Endothelial cell of umbilical vein (primary cell): ENCODE results near the gene DDX49. TPM values are rescaled to one million over a fixed set of nuclear protein-coding genes. Genes with fewer than 3 reads are reported as not detected.

Experiments used
- BruUV-seq: library from RNA; stranded (reverse); fragments of 400-500 nt; replicated peaks from 2 replicates; lab custom pipeline; 2021; lab: Mats Ljungman, UMichigan
- CTCF ChIA-PET: fragments of 300-600, 350-600 bp; sonication (Branson Sonifier 250); formaldehyde crosslinking; loops from one replicate; lab custom pipeline; 2021; ENCODE audit warnings: antibody characterized with exemption, inconsistent platforms; lab: Charles Lee
- POLR2A ChIA-PET: fragments of 300-600, 350-600 bp; sonication (Branson Sonifier 250); formaldehyde crosslinking; loops from one replicate; lab custom pipeline; 2021; ENCODE audit warnings: antibody characterized with exemption, inconsistent platforms; lab: Charles Lee
- DNase-seq: peaks from one replicate; pipeline ENCODE4 v3.0.0-alpha.2; 2011; ENCODE audit warnings: low read depth, low spot score
- FAIRE-seq: peaks from 2 replicates; lab custom pipeline; 2011; peaks lifted over from hg19 to GRCh38; lab: Jason Lieb, UNC
- H2AFZ ChIP-seq: 2 replicates; pipeline ENCODE4 v1.6.0; 2012; ENCODE audit warnings: low read depth, low read length, control low read depth, inconsistent platforms
- H3K27ac ChIP-seq: 2 replicates; pipeline ENCODE4 v1.5.1; 2011; ENCODE audit warnings: low read depth, mild to moderate bottlenecking, control low read depth, low read length, moderate library complexity; ENCODE audit not compliant: insufficient read depth
- H3K27me3 ChIP-seq, 2 experiments: 2 replicates each; pipeline versions ENCODE4 v1.6.0 to v1.6.1; 2011; ENCODE audit warnings: low read length in 2 of 2, mixed read lengths in 1 of 2; ENCODE audit not compliant: control insufficient read depth in 2 of 2, insufficient read depth in 2 of 2
- H3K36me3 ChIP-seq, 2 experiments: 2 replicates in 1 of 2; 3 replicates in 1 of 2; pipeline ENCODE4 v1.5.1; 2011; ENCODE audit warnings: low read length in 2 of 2, mild to moderate bottlenecking in 1 of 2, moderate library complexity in 1 of 2; ENCODE audit not compliant: control insufficient read depth in 2 of 2, insufficient read depth in 2 of 2; ENCODE audit errors: extremely low read depth in 1 of 2
- H3K4me1 ChIP-seq: 3 replicates; pipeline ENCODE4 v1.5.1; 2011; ENCODE audit warnings: mild to moderate bottlenecking, low read length; ENCODE audit not compliant: control insufficient read depth, insufficient read depth; ENCODE audit errors: extremely low read depth
- H3K4me2 ChIP-seq: 2 replicates; pipeline ENCODE4 v1.6.1; 2011; ENCODE audit warnings: low read length, control low read depth, mixed read lengths; ENCODE audit not compliant: insufficient read depth
- H3K4me3 ChIP-seq, 3 experiments: fragments of 200-600 bp in 1 of 3; sonication (generic), shearing (Covaris generic) in 1 of 3; replicated peaks in 1 of 3; 2 replicates each; pipeline ENCODE4 v1.5.1; 2011 to 2016; ENCODE audit warnings: control low read depth in 3 of 3, low read length in 3 of 3, mild to moderate bottlenecking in 2 of 3, inconsistent platforms in 1 of 3, low read depth in 1 of 3, moderate library complexity in 1 of 3; ENCODE audit not compliant: insufficient read depth in 1 of 3
- H3K79me2 ChIP-seq: 2 replicates; pipeline ENCODE4 v1.6.0; 2012; ENCODE audit warnings: low read length, inconsistent platforms; ENCODE audit not compliant: control insufficient read depth, insufficient read depth
- H3K9ac ChIP-seq: replicated peaks from 2 replicates; pipeline ENCODE3; 2011; ENCODE audit warnings: low read length, control low read depth; ENCODE audit not compliant: insufficient read depth; ENCODE audit errors: extremely low read depth
- H3K9me1 ChIP-seq: replicated peaks from 3 replicates; pipeline ENCODE4 v1.6.0; 2011; ENCODE audit warnings: mild to moderate bottlenecking, low read length; ENCODE audit not compliant: control insufficient read depth, insufficient read depth; ENCODE audit errors: extremely low read depth
- H3K9me3 ChIP-seq: replicated peaks from 2 replicates; pipeline ENCODE4 v1.5.1; 2012; ENCODE audit warnings: low read length, inconsistent platforms; ENCODE audit not compliant: control insufficient read depth, insufficient read depth
- H4K20me1 ChIP-seq: replicated peaks from 2 replicates; pipeline ENCODE3; 2011; ENCODE audit warnings: mild to moderate bottlenecking, low read length; ENCODE audit not compliant: control insufficient read depth, insufficient read depth; ENCODE audit errors: extremely low read depth
- EZH2 ChIP-seq: IDR thresholded peaks from 2 replicates; pipeline ENCODE4 v1.6.1; 2012; ENCODE audit warnings: borderline replicate concordance, low read depth, mild to moderate bottlenecking, moderate library complexity, low read length, inconsistent platforms; ENCODE audit not compliant: severe bottlenecking
- FOS ChIP-seq: IDR thresholded peaks from 2 replicates; pipeline ENCODE4 v1.6.1; 2011; ENCODE audit warnings: mild to moderate bottlenecking, low read length, moderate library complexity, borderline replicate concordance; ENCODE audit not compliant: insufficient read depth
- GATA2 ChIP-seq: IDR thresholded peaks from 2 replicates; pipeline ENCODE4 v1.7.0; 2011; ENCODE audit warnings: low read depth, mild to moderate bottlenecking, moderate library complexity, mixed read lengths, low read length; ENCODE audit not compliant: insufficient read length, insufficient read depth
- JUN ChIP-seq: IDR thresholded peaks from 2 replicates; pipeline ENCODE4 v1.6.1; 2011; ENCODE audit warnings: borderline replicate concordance, low read depth; ENCODE audit not compliant: insufficient read length, insufficient read depth
- MYC ChIP-seq: IDR thresholded peaks from one replicate; pipeline ENCODE4 v1.6.1; 2011; ENCODE audit warnings: mild to moderate bottlenecking, low read depth, low read length
- POLR2A ChIP-seq: IDR thresholded peaks from 2 replicates; pipeline ENCODE4 v1.6.1; 2012; ENCODE audit warnings: low read depth, mild to moderate bottlenecking, control low read depth, low read length
- POLR2AphosphoS5 ChIP-seq: IDR thresholded peaks from 2 replicates; pipeline ENCODE4 v1.6.1; 2012; ENCODE audit warnings: low read depth, mild to moderate bottlenecking, control low read depth, low read length, moderate library complexity; ENCODE audit not compliant: insufficient read depth
- dilution Hi-C: fragments of 300-500 bp; cut with MboI; formaldehyde crosslinking; loops from one replicate; pipeline ENCODE4 v1.15.0; 2019; ENCODE audit warnings: low sequenced_read_pairs; ENCODE audit not compliant: extremely low pct_ligation_motif_present
- intact Hi-C: fragments of 100-400 bp; cut with micrococcal nuclease; formaldehyde crosslinking; loops from one replicate; pipeline ENCODE4 v1.10.0; 2022
- polyA plus RNA-seq, 4 experiments: library from polyadenylated mRNA; depleted of rRNA in 3 of 4; stranded (reverse) in 3 of 4; unstranded in 1 of 4; fragments of >200 nt; gene quantifications; 2 replicates each; pipeline versions ENCODE4 v1.2.1 to v1.2.3, GENCODE V29; 2011 to 2012; ENCODE audit warnings: missing spikeins in 1 of 4
- total RNA-seq: library from RNA; stranded (reverse); gene quantifications from 2 replicates; pipeline ENCODE4 v1.2.3, GENCODE V29; 2021
- TF ChIP-seq, protein P1 (sequence below), 2 donors: IDR thresholded peaks; 1 replicate in 1 of 2; 2 replicates in 1 of 2; pipeline ENCODE4 v1.5.1; 2011; ENCODE audit warnings: low read length in 2 of 2, mild to moderate bottlenecking in 2 of 2, moderate library complexity in 2 of 2, control low read depth in 1 of 2, inconsistent platforms in 1 of 2, low read depth in 1 of 2; ENCODE audit not compliant: insufficient read depth in 1 of 2; ENCODE audit errors: extremely low read depth in 1 of 2
- TF ChIP-seq, protein P2 (sequence below): IDR thresholded peaks from 2 replicates; pipeline ENCODE4 v1.6.1; 2011; ENCODE audit not compliant: insufficient read depth, insufficient read length

Gene DDX49
- total and polyA plus RNA-seq, 2 donors (not counting 3 experiments of a cell fraction or from before 2014, with no cell fraction given): 51.9 to 60.1 TPM

DNA sequence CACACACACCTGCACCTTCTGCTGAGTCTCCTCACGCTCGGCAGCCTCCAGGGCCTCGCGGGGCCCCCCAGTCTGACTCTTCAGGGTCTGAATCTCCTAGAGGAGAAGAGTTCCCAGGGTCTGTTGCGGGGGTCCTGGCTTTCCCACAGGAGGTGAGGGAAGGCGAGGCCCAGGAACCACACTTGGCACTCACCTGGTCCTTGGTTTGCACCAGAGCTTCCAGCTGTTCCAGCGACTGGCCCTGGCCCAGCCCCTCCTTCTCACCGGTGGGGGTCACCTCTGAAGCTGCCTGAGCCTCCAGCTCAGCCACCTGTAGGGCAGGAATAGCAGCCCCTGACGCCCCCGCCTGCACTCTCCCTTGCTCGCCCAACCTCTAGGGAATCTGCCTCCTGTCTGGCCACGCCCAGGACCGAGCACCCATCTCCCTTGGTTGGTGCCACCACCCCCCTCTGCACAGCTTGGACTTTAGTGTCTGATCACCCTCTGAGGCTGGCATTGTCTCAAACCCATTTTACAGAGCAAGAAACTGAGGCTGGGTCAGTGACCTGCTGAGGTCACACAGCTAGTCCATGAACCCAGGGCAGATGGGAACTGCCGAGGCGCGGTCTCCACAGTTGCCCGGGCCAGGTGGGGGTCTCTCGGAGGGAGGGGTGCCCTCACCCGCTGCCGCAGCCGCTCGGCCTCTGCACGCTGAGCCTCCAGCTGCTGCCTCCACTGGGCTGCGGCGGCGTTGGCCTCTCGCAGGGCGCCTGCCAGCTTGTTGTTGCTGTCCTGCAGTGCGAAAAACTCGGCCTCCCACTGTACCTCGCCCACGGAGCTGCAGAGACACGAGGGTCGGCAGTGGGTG, 12.0 kb downstream of the DDX49 start:
- Histone ChIP-seq H3K27ac (no peak overlapping the region), H3K9me1 (no peaks in the 10 kb centered on the region), H3K9me3 (no peaks in the 10 kb centered on the region), H3K9ac (no peak overlapping the region), H3K36me3 (peaks cover 12 to 45% of the 10 kb centered on the region in 2 experiments), H2AFZ (no peak overlapping the region), H3K79me2 (no peaks in the 10 kb centered on the region), H3K4me2 (no peak overlapping the region), H3K4me1 (no peaks in the 10 kb centered on the region), H3K27me3 (no peaks in the 10 kb centered on the region), H3K4me3 (no peak overlapping the region), H4K20me1 (no peaks in the 10 kb centered on the region)
- intact Hi-C loops: loop anchor here (2.0 kb wide), 1 partner anchor 55 kb away; no protein-coding TSS in a partner anchor
- POLR2A ChIA-PET: interaction anchor here (0.6 to 0.8 kb wide), 2 partner anchors 12 to 55 kb away, joined by 3 to 4 read pairs; partner anchors contain the start of genes COPE and DDX49
- TF ChIP-seq MYC: no peak
- TF ChIP-seq POLR2AphosphoS5: peak; percentile 9
- no peak for TF ChIP-seq JUN
- TF ChIP-seq EZH2: no peak
- TF ChIP-seq FOS: no peak
- TF ChIP-seq GATA2: no peak
- TF ChIP-seq, protein P1, sequence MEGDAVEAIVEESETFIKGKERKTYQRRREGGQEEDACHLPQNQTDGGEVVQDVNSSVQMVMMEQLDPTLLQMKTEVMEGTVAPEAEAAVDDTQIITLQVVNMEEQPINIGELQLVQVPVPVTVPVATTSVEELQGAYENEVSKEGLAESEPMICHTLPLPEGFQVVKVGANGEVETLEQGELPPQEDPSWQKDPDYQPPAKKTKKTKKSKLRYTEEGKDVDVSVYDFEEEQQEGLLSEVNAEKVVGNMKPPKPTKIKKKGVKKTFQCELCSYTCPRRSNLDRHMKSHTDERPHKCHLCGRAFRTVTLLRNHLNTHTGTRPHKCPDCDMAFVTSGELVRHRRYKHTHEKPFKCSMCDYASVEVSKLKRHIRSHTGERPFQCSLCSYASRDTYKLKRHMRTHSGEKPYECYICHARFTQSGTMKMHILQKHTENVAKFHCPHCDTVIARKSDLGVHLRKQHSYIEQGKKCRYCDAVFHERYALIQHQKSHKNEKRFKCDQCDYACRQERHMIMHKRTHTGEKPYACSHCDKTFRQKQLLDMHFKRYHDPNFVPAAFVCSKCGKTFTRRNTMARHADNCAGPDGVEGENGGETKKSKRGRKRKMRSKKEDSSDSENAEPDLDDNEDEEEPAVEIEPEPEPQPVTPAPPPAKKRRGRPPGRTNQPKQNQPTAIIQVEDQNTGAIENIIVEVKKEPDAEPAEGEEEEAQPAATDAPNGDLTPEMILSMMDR (IDR thresholded peaks at IDR 0.05; ENCODE audit: extremely low read depth in 1 of 2, insufficient read depth in 1 of 2, low read depth in 1 of 2, low read length in 2 of 2): no peak
- TF ChIP-seq, protein P2, sequence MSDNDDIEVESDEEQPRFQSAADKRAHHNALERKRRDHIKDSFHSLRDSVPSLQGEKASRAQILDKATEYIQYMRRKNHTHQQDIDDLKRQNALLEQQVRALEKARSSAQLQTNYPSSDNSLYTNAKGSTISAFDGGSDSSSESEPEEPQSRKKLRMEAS: no peak
- no peak for TF ChIP-seq POLR2A
- dilution Hi-C loops: no loop called here
- BruUV-seq: no TSS peak
- FAIRE-seq (no peak), DNase-seq (no peak)
- CTCF ChIA-PET: interaction anchor here (3.9 kb wide), 1 partner anchor 55 kb away, joined by 16 read pairs; no protein-coding TSS in a partner anchor
